ENCODE data around the gene DIAPH3. TPM values are rescaled to one million over a fixed set of nuclear protein-coding genes. Genes with fewer than 3 reads are reported as not detected.

DIAPH3 gene
- 5.3 and 35.2 TPM in 2 replicates for total RNA-seq

DNA sequence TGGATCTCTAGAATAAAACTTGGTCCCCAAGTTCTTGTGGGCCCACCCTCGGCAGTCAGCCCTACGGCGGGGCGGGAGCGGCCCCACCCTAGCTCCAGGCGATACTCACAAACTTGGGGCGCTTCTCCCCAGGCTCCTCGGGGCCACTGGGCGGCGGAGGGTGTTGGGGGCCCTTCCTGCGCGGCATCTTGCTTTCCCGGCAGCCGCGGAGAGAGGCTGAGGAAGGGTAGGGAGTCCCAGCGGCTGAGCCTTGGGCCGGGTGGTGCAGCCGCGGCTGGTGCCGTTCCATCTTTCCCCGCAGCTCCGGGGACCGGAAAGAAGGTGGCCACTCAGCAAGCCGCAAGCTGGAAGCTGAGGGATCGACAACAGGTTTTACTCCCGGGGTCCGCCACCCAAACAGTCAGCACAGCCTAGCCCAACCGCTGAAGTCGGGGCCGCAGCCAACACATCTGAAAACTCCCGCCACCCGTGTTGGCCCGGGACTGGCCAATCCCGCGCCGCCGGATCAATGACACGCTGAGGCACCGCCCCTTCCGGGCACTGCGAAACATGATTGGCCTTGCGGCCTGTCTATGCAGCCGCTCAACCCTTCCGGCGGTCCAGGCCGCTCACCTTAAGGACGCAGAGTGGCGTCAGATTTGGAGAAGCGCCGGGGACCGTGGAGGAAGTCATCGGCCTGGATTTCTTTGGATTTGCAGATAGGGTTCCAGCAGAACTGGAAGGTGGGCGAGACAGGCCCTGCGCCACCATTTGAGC lies at the start of gene DIAPH3:
Gene DIAPH3 (minus strand): TSS at position 451 of the 756 bp plus-strand sequence. CDS start 162 bp downstream, at position 289.

Small RNAs within 50 kb of the gene (small RNA-seq; reads per million reads assigned to genes)
- gene RN7SL375P (ENCODE audit: low replicate concordance): not detected
- 0.94 reads per million, percentile 42 among the genes with 10 or more reads in this experiment for gene RNY4P28 (ENCODE audit: low replicate concordance)

Other genes with a start within 250 kb of the DIAPH3 start
- gene TDRD3, start 233.3 kb upstream of the DIAPH3 start, total RNA-seq: 12.9 and 16.6 TPM in 2 replicates

Data from placental pericyte (primary cell).